ENCODE measurements around the gene IKZF1. TPM values are rescaled to one million over a fixed set of nuclear protein-coding genes. Genes with fewer than 3 reads are reported as not detected.
A peak's percentile ranks its signal among the peaks of the same experiment; 100 is the strongest.

Gene IKZF1
- total and polyA plus RNA-seq, 10 donors = 36.4 to 389 (median 231) TPM

DNA sequence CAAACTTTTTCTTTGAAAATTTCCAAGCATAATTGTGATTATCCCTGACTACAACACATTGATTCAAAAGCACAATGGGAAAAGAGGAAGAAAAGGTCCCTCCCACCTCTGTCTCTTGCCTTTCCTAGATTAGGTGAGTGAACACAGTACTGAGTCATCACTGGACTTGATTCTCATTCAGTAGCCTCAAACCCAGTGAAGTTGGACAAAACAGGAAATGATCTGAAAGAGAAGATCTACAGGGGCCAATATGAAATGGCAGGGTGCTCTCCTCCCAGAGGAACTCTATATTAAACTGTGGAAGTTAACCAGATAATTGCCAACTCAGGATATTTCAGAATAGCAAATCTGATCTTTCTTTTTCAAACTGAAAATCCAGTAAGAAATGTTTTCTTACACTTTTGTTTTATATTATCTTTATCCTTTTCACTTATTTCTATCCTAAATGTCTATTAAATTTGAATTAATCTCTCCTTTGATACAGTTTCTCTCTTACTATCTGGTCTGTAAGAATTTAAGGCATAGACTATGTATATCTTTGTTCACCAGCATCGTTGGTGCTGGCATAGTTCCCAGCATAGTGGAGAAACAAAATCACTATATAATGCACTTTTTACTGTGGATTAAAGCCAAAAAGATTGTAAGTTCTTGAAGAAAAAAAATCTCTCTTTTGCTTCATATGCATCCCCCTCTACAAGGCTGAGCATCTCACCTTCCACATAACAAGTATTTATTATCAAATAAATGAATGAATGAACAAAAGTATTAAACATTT, 41.4 kb upstream of the IKZF1 start:
- H3K4me3 ChIP-seq = no peak overlapping the region
- H3K9me3 ChIP-seq = no peaks in the 10 kb centered on the region
- 3 to 12% (median 7%) methylated on average over 1 of the region's 1 CpG for WGBS, 5 donors
- H3K27ac ChIP-seq = peak overlapping the region in 7 of 8 donors; percentile 38 to 89 (median 82)
- TF ChIP-seq POLR2AphosphoS5 (IDR thresholded peaks at IDR 0.05) = no peak
- no peak for TF ChIP-seq POLR2A (IDR thresholded peaks at IDR 0.05)
- TF ChIP-seq, protein P1, sequence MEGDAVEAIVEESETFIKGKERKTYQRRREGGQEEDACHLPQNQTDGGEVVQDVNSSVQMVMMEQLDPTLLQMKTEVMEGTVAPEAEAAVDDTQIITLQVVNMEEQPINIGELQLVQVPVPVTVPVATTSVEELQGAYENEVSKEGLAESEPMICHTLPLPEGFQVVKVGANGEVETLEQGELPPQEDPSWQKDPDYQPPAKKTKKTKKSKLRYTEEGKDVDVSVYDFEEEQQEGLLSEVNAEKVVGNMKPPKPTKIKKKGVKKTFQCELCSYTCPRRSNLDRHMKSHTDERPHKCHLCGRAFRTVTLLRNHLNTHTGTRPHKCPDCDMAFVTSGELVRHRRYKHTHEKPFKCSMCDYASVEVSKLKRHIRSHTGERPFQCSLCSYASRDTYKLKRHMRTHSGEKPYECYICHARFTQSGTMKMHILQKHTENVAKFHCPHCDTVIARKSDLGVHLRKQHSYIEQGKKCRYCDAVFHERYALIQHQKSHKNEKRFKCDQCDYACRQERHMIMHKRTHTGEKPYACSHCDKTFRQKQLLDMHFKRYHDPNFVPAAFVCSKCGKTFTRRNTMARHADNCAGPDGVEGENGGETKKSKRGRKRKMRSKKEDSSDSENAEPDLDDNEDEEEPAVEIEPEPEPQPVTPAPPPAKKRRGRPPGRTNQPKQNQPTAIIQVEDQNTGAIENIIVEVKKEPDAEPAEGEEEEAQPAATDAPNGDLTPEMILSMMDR (IDR thresholded peaks at IDR 0.05 in 8 of 11, conservative IDR thresholded peaks at IDR 0.05 in 3 of 11) = no peak
- DNase-seq = no peak
- no peaks in the 10 kb centered on the region for H3K27me3 ChIP-seq (replicated peaks in 1 of 7)
- intact Hi-C loops (cut with DNase I; ENCODE audit: low total_unique reads) = no loop called here
- H3K36me3 ChIP-seq = no peaks in the 10 kb centered on the region
- peaks cover 27 to 70% (median 62%) of the 10 kb centered on the region in 6 donors for H3K4me1 ChIP-seq

DNA sequence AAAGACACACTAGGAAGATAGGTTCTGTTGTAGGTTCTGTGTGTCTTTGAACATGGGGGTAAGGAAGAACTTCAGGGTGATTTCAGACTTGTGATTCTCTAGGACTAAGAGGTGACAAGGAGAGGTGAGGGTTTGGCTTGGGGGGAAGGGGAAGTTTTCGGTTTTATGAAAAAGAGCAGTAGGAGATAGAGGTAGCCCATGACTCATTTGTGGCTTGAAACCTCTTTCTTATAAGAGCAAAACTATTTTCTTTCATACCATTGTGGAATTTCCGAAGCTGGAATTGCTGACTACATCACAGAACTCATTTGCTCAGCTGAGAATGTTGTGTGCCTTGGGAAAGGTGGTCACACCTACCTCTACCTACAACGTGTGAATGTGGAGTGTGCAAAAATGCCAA, 39.6 kb upstream of the IKZF1 start:
- Histone ChIP-seq H3K27me3 (replicated peaks in 1 of 7) (no peaks in the 10 kb centered on the region), H3K4me3 (no peak overlapping the region), H3K27ac (peak overlapping the region in 7 of 8 donors; percentile 1 to 89 (median 82)), H3K4me1 (peaks cover 42 to 88% (median 80%) of the 10 kb centered on the region in 6 donors), H3K36me3 (no peaks in the 10 kb centered on the region), H3K9me3 (no peaks in the 10 kb centered on the region)
- 34 to 44% (median 40%) methylated on average over 3 of the region's 3 CpGs for WGBS, 5 donors
- intact Hi-C loops (cut with DNase I; ENCODE audit: low total_unique reads) = no loop called here
- no peak for TF ChIP-seq POLR2A (IDR thresholded peaks at IDR 0.05)
- TF ChIP-seq, protein P1 (IDR thresholded peaks at IDR 0.05 in 8 of 11, conservative IDR thresholded peaks at IDR 0.05 in 3 of 11) = no peak
- no peak for TF ChIP-seq POLR2AphosphoS5 (IDR thresholded peaks at IDR 0.05)
- DNase-seq = no peak

DNA sequence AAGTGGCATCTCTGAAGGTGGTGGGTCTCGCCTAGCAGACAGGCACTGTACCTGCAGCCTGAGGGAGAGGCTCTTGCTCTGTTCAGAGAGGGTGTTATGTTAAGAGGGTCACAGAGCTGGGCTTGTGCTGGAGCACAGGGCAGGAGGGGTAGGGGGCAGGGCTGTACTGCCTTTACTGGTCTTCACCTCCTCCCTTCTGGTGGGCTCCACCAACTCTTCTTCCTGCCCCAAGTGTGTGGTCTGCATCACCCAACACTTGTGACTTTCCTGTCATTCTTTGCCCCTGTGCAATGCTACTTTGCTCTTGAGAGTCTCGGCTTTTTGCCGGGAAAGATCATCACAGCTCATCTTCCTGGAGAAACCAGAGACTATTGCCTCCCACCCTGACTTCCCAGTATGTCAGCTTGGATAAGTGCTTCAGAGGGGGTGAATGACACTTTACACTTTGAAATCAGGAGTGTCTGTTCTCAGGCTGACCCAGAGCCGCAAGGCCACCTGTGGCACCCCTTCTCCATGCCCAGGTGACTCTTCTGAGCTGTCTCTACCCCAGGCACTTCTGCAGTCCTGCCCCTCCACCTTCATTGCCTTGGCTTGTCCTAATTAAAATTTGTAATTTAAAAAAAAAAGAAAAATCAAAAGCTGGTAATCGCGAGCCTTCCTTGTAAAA, 38.4 kb upstream of the IKZF1 start:
- peak overlapping the region in 7 of 8 donors; percentile 15 to 89 (median 82) for H3K27ac ChIP-seq

More for the DNA sequence above, 38.4 kb upstream of the IKZF1 start:
- intact Hi-C loops (cut with DNase I; ENCODE audit: low total_unique reads) = no loop called here
- DNase-seq = no peak
- Histone ChIP-seq H3K4me1 (peaks cover 42 to 100% (median 92%) of the 10 kb centered on the region in 6 donors), H3K27me3 (replicated peaks in 1 of 7) (no peaks in the 10 kb centered on the region), H3K36me3 (no peaks in the 10 kb centered on the region), H3K9me3 (no peaks in the 10 kb centered on the region), H3K4me3 (peak overlapping the region in 5 of 8 donors; percentile 1 to 59 (median 16))
- TF ChIP-seq, protein P1 (IDR thresholded peaks at IDR 0.05 in 8 of 11, conservative IDR thresholded peaks at IDR 0.05 in 3 of 11) = no peak
- TF ChIP-seq POLR2AphosphoS5 (IDR thresholded peaks at IDR 0.05) = no peak
- TF ChIP-seq POLR2A (IDR thresholded peaks at IDR 0.05) = no peak
- WGBS, 5 donors = 51 to 56% (median 53%) methylated on average over 6 of the region's 6 CpGs
